ENCODE measurements around the gene SNAP91. TPM values are rescaled to one million over a fixed set of nuclear protein-coding genes. Genes with fewer than 3 reads are reported as not detected.

Gene SNAP91
- total and polyA plus RNA-seq, 2 donors (not counting 1 experiment from before 2014, with no cell fraction given), result not detected

DNA sequence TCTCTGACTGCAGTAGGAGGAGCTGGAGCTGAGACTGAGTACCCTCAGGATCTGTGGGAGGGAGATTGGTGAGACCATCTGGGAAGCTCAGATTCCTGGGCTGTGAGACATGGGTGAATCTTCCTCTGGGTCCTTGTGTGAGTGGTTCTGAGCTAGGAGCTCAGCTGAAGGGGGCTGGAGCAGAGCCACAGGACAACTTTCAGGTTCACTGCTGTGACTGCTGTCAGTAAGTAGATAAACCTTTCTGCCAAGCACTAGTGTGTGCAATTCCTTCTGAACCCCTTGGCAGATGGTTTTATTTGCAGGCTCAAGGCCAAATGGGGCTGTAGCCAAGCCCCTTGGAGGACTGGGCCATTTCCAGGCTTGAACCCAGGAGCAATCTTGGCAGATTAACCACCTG, 49.6 kb upstream of the SNAP91 start:
- H3K36me3 ChIP-seq (replicated peaks in 1 of 2; ENCODE audit: control extremely low read depth in 1 of 2, control insufficient read depth in 1 of 2, extremely low read depth in 1 of 2, insufficient read depth in 2 of 2, low read length in 1 of 2), result no peaks in the 10 kb centered on the region
- no peaks in the 10 kb centered on the region for H3K4me1 Mint-ChIP-seq
- CTCF ChIA-PET, result no interaction called here

GRCh38 chr6:83757021-83757420, 48.1 kb upstream of the SNAP91 start:
- TF ChIP-seq CTCF (IDR thresholded peaks at IDR 0.05), result no peak
- TF ChIP-seq EZH2 (IDR thresholded peaks at IDR 0.05; ENCODE audit: borderline replicate concordance, insufficient read depth, low read depth, low read length, poor library complexity, severe bottlenecking), result no peak
- H3K27me3 ChIP-seq (replicated peaks in 1 of 4; ENCODE audit: control extremely low read depth in 1 of 4, control insufficient read depth in 3 of 4, insufficient read depth in 4 of 4, low read length in 3 of 4), result no peaks in the 10 kb centered on the region
- H3K79me2 ChIP-seq (ENCODE audit: control insufficient read depth, insufficient read depth, low read length), result no peaks in the 10 kb centered on the region
- Mint-ChIP-seq H3K27ac (no peak overlapping the region), H3K4me1 (no peaks in the 10 kb centered on the region), H3K9me3 (ENCODE audit: insufficient read depth) (peaks cover 8% of the 10 kb centered on the region), H3K27me3 (no peaks in the 10 kb centered on the region), H3K4me3 (no peak overlapping the region)
- CTCF ChIA-PET, result no interaction called here
- peaks cover 1 to 14% (median 10%) of the 10 kb centered on the region in 3 donors for H3K9me3 ChIP-seq (ENCODE audit: control extremely low read depth in 1 of 3, control insufficient read depth in 2 of 3, insufficient read depth in 1 of 3, low read length in 2 of 3)
- no peak overlapping the region for H3K4me3 ChIP-seq (ENCODE audit: control extremely low read depth in 1 of 5, extremely low read depth in 1 of 5, insufficient read depth in 1 of 5, low read depth in 2 of 5, low read length in 4 of 5)
- H3K36me3 ChIP-seq (replicated peaks in 1 of 2; ENCODE audit: control extremely low read depth in 1 of 2, control insufficient read depth in 1 of 2, extremely low read depth in 1 of 2, insufficient read depth in 2 of 2, low read length in 1 of 2), result no peaks in the 10 kb centered on the region
- ATAC-seq (ENCODE audit: low read depth) (no peak), DNase-seq (no peak)
- intact Hi-C loops (cut with micrococcal nuclease), result no loop called here
- H3K27ac ChIP-seq (ENCODE audit: low read length in 2 of 2), result no peak overlapping the region
- H3K4me2 ChIP-seq (replicated peaks; ENCODE audit: low read depth, low read length, poor library complexity, severe bottlenecking), result no peak overlapping the region
- no peak overlapping the region for H2AFZ ChIP-seq (ENCODE audit: insufficient read depth, low read depth, low read length, poor library complexity, severe bottlenecking)
- H3K9ac ChIP-seq (ENCODE audit: low read length), result no peak overlapping the region
- no peaks in the 10 kb centered on the region for H4K20me1 ChIP-seq (ENCODE audit: control insufficient read depth, insufficient read depth, low read length, poor library complexity, severe bottlenecking)
- H3K4me1 ChIP-seq (ENCODE audit: control insufficient read depth in 2 of 2, insufficient read depth in 2 of 2, low read length in 2 of 2), result no peaks in the 10 kb centered on the region
- POLR2A ChIA-PET, result no interaction called here

More for the DNA sequence above, 49.6 kb upstream of the SNAP91 start:
- no peaks in the 10 kb centered on the region for H3K4me1 ChIP-seq (ENCODE audit: control insufficient read depth in 2 of 2, insufficient read depth in 2 of 2, low read length in 2 of 2)
- no peak overlapping the region for H3K4me2 ChIP-seq (replicated peaks; ENCODE audit: low read depth, low read length, poor library complexity, severe bottlenecking)
- Mint-ChIP-seq H3K27ac (no peak overlapping the region), H3K4me3 (no peak overlapping the region), H3K27me3 (no peaks in the 10 kb centered on the region), H3K9me3 (ENCODE audit: insufficient read depth) (peaks cover 4% of the 10 kb centered on the region)
- no peaks in the 10 kb centered on the region for H4K20me1 ChIP-seq (ENCODE audit: control insufficient read depth, insufficient read depth, low read length, poor library complexity, severe bottlenecking)
- no peaks in the 10 kb centered on the region for H3K27me3 ChIP-seq (replicated peaks in 1 of 4; ENCODE audit: control extremely low read depth in 1 of 4, control insufficient read depth in 3 of 4, insufficient read depth in 4 of 4, low read length in 3 of 4)
- intact Hi-C loops (cut with micrococcal nuclease), result no loop called here
- no peak overlapping the region for H3K4me3 ChIP-seq (ENCODE audit: control extremely low read depth in 1 of 5, extremely low read depth in 1 of 5, insufficient read depth in 1 of 5, low read depth in 2 of 5, low read length in 4 of 5)
- POLR2A ChIA-PET, result no interaction called here
- TF ChIP-seq EZH2 (IDR thresholded peaks at IDR 0.05; ENCODE audit: borderline replicate concordance, insufficient read depth, low read depth, low read length, poor library complexity, severe bottlenecking), result no peak
- H3K79me2 ChIP-seq (ENCODE audit: control insufficient read depth, insufficient read depth, low read length), result no peaks in the 10 kb centered on the region
- H2AFZ ChIP-seq (ENCODE audit: insufficient read depth, low read depth, low read length, poor library complexity, severe bottlenecking), result no peak overlapping the region
- H3K9me3 ChIP-seq (ENCODE audit: control extremely low read depth in 1 of 3, control insufficient read depth in 2 of 3, insufficient read depth in 1 of 3, low read length in 2 of 3), result peaks cover 1 to 14% (median 10%) of the 10 kb centered on the region in 3 donors
- no peak overlapping the region for H3K27ac ChIP-seq (ENCODE audit: low read length in 2 of 2)
- H3K9ac ChIP-seq (ENCODE audit: low read length), result no peak overlapping the region
- no peak for ATAC-seq (ENCODE audit: low read depth)
- no peak for DNase-seq
